ENCODE results near the gene DCST2.

DNA sequence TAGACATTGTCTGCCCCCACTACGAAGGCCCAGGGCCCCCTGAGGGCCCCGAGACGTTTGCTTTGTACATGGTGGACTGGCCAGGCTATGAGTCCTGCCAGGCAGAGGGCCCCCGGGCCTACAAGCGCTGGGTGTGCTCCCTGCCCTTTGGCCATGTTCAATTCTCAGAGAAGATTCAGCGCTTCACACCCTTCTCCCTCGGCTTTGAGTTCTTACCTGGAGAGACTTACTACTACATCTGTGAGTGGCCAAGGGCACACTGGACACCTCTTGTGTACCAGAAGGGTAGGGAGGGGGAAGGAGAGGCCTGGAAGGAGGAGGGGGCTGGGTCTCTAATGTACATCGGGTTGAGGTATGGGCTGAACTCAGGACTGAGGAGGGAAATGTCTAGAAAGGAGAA is 33.2 kb upstream of the DCST2 start:
- TF ChIP-seq CTCF (IDR thresholded peaks at IDR 0.05) (no peak), POLR2A (IDR thresholded peaks at IDR 0.05) (no peak)
